Measurements from ENCODE around the gene PTPRCAP. TPM values are rescaled to one million over a fixed set of nuclear protein-coding genes. Genes with fewer than 3 reads are reported as not detected.

The PTPRCAP gene
- total RNA-seq, 2 experiments from 2014 or later, result 390 to 424 TPM

Other genes starting within 250 kb of the PTPRCAP start
- 100 to 1,000 TPM; 366 to 402 TPM for gene GRK2, start 171.2 kb downstream of the PTPRCAP start, total RNA-seq
- gene ANKRD13D, start 148.4 kb downstream of the PTPRCAP start, total RNA-seq, result 100 to 1,000 TPM; 148 to 172 TPM
- 10 to 100 TPM; 10.7 to 26.4 TPM for gene SSH3, start 134.2 kb downstream of the PTPRCAP start, total RNA-seq
- 10 to 100 TPM; 36.5 to 49.6 TPM for gene POLD4, start 84.1 kb downstream of the PTPRCAP start, total RNA-seq
- 1 to 10 TPM in 1 of 2 experiments, under 1 TPM in 1; 0.76 to 1.9 TPM for gene CLCF1, start 64.1 kb downstream of the PTPRCAP start, total RNA-seq
- 10 to 100 TPM; 49.6 to 80.5 TPM for gene RAD9A, start 45.7 kb downstream of the PTPRCAP start, total RNA-seq
- gene PPP1CA, start 35.8 kb downstream of the PTPRCAP start, total RNA-seq, result 100 to 1,000 TPM; 309 to 360 TPM
- 100 to 1,000 TPM; 278 to 312 TPM for gene TBC1D10C, start 33.6 kb downstream of the PTPRCAP start, total RNA-seq
- gene CARNS1, start 22.0 kb downstream of the PTPRCAP start, total RNA-seq, result 1 to 10 TPM; 1.3 TPM
- 10 to 100 TPM; 63.3 to 65.0 TPM for gene RPS6KB2, start 9.2 kb downstream of the PTPRCAP start, total RNA-seq
- 10 to 100 TPM; 61.0 to 62.6 TPM for gene CORO1B, start 5.8 kb upstream of the PTPRCAP start, total RNA-seq
- gene GPR152, start 15.0 kb upstream of the PTPRCAP start, total RNA-seq, result not detected
- gene CABP4, start 17.7 kb upstream of the PTPRCAP start, total RNA-seq, result 1 to 10 TPM in 1 of 2 experiments, under 1 TPM in 1; 0.96 to 3.4 TPM
- gene TMEM134, start 31.6 kb upstream of the PTPRCAP start, total RNA-seq, result 10 to 100 TPM; 32.8 to 41.9 TPM
- gene AIP, start 45.3 kb upstream of the PTPRCAP start, total RNA-seq, result 100 to 1,000 TPM; 168 to 178 TPM
- gene PITPNM1, start 67.7 kb upstream of the PTPRCAP start, total RNA-seq, result 100 to 1,000 TPM; 124 to 133 TPM
- gene CDK2AP2, start 70.5 kb upstream of the PTPRCAP start, total RNA-seq, result 100 to 1,000 TPM in 1 of 2 experiments, 10 to 100 TPM in 1; 95.2 to 104 TPM
- not detected for gene CABP2, start 85.8 kb upstream of the PTPRCAP start, total RNA-seq
- 100 to 1,000 TPM; 339 to 406 TPM for gene GSTP1, start 146.1 kb upstream of the PTPRCAP start, total RNA-seq
- 100 to 1,000 TPM; 239 to 252 TPM for gene NDUFV1, start 169.3 kb upstream of the PTPRCAP start, total RNA-seq
- 10 to 100 TPM; 15.3 to 16.7 TPM for gene NUDT8, start 192.3 kb upstream of the PTPRCAP start, total RNA-seq
- not detected for gene TBX10, start 202.1 kb upstream of the PTPRCAP start, total RNA-seq
- gene ACY3, start 213.0 kb upstream of the PTPRCAP start, total RNA-seq, result under 1 TPM; 0.53 to 0.75 TPM
- not detected for gene ALDH3B2, start 236.9 kb upstream of the PTPRCAP start, total RNA-seq